ENCODE measurements around the gene RTKN. TPM values are rescaled to one million over a fixed set of nuclear protein-coding genes. Genes with fewer than 3 reads are reported as not detected.

RTKN gene
- total and polyA plus RNA-seq, 2 of the 13 experiments (the other 11 are each of a cell fraction or from before 2014, with no cell fraction given): 159 to 166 TPM

DNA sequence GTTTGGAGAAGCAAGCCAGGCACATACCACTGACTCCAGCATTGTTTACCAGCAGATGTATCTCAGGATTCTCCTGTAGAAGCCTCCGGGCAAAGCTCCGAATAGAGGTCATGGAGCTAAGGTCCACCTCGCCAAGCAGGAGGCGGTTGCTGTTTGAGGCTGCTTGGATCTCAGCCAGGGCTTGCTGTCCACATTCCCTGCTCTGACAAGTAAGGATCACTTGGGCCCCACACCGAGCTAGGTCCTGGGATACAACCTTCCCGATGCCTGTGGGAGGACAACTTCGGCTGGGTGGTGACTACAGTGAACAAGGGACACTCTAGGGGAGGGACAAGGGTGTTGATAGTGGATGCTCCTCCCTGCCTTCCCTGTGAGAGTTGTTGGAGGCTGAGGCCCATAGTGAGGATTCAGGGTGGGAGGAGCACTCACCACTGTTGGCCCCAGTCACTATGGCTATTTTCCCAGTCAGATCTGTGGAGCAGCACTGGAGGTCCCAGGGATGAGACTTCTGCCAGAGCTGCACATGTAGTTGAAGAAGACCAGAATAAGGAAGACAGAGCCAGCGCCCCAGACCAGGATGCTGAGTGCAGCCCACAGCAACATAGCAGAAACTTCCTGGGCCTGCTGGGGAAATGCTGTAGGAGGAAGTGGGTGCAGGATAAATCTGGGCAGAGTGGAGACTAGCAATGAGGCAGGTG is 28.6 kb downstream of the RTKN start (continued):
- TF ChIP-seq HMGXB3 (CRISPR knock-in tag; IDR thresholded peaks at IDR 0.05; ENCODE audit: borderline replicate concordance) (no peak), HOXA5 (CRISPR knock-in tag; IDR thresholded peaks at IDR 0.05) (no peak; the same call in 1 of the 2 replicates), ZNF670 (CRISPR knock-in tag; IDR thresholded peaks at IDR 0.05; ENCODE audit: borderline replicate concordance) (no peak), KMT2A (CRISPR knock-in tag; IDR thresholded peaks at IDR 0.05) (no peak), DPF2 (CRISPR knock-in tag; IDR thresholded peaks at IDR 0.05; ENCODE audit: borderline replicate concordance, low read depth) (0 out of 2 replicates have a peak, but pooled peaks have one; percentile 25), CSRNP2 (CRISPR knock-in tag; conservative IDR thresholded peaks at IDR 0.05; ENCODE audit: low read depth) (no peak), YEATS2 (CRISPR knock-in tag; IDR thresholded peaks at IDR 0.05; ENCODE audit: borderline replicate concordance) (peak; percentile 41; the same call in 1 of the 2 replicates), MAZ (IDR thresholded peaks at IDR 0.05; ENCODE audit: borderline replicate concordance, low read depth, low read length) (0 out of 2 replicates have a peak, but pooled peaks have one; percentile 38), MAZ (CRISPR knock-in tag; IDR thresholded peaks at IDR 0.05; ENCODE audit: low read depth) (0 out of 2 replicates have a peak, but pooled peaks have one; percentile 41), E2F5 (CRISPR knock-in tag; conservative IDR thresholded peaks at IDR 0.05) (no peak), SP5 (CRISPR knock-in tag; IDR thresholded peaks at IDR 0.05; ENCODE audit: borderline replicate concordance, low read depth) (peak; percentile 79), ZFYVE20 (CRISPR knock-in tag; IDR thresholded peaks at IDR 0.05; ENCODE audit: borderline replicate concordance, low read depth) (no peak), CENPX (CRISPR knock-in tag; IDR thresholded peaks at IDR 0.05) (no peak), RAD21 (CRISPR knock-in tag; IDR thresholded peaks at IDR 0.05) (no peak), KLF11 (CRISPR knock-in tag; IDR thresholded peaks at IDR 0.05) (no peak), MYC (CRISPR knock-in tag; IDR thresholded peaks at IDR 0.05; ENCODE audit: borderline replicate concordance) (peak; percentile 24; the same call in 1 of the 2 replicates), HNF4A (CRISPR knock-in tag; IDR thresholded peaks at IDR 0.05) (peak; percentile 76), LCORL (IDR thresholded peaks at IDR 0.05) (no peak), LCORL (CRISPR knock-in tag; IDR thresholded peaks at IDR 0.05) (peak; percentile 80; the same call in 1 of the 2 replicates), ZFP62 (CRISPR knock-in tag; IDR thresholded peaks at IDR 0.05) (no peak), ZNF589 (CRISPR knock-in tag; conservative IDR thresholded peaks at IDR 0.05) (no peak)
- TF ChIP-seq, protein P1, sequence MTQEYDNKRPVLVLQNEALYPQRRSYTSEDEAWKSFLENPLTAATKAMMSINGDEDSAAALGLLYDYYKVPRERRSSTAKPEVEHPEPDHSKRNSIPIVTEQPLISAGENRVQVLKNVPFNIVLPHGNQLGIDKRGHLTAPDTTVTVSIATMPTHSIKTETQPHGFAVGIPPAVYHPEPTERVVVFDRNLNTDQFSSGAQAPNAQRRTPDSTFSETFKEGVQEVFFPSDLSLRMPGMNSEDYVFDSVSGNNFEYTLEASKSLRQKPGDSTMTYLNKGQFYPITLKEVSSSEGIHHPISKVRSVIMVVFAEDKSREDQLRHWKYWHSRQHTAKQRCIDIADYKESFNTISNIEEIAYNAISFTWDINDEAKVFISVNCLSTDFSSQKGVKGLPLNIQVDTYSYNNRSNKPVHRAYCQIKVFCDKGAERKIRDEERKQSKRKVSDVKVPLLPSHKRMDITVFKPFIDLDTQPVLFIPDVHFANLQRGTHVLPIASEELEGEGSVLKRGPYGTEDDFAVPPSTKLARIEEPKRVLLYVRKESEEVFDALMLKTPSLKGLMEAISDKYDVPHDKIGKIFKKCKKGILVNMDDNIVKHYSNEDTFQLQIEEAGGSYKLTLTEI (CRISPR knock-in tag; conservative IDR thresholded peaks at IDR 0.05): no peak
